IPS-15b (cell line): ENCODE results near the gene SH2D6.
"Not testable (repeated sequence)": the region's sequence is repeated elsewhere in the genome, so short reads cannot be mapped to it uniquely, and the experiment has no call there.

Source experiments
- H3K27me3 ChIP-seq: one replicate; pipeline ENCODE4 v1.6.1; 2013; ENCODE audit warnings: low read length; ENCODE audit not compliant: control insufficient read depth, insufficient read depth
- H3K36me3 ChIP-seq: one replicate; pipeline ENCODE4 v1.6.1; 2013; ENCODE audit warnings: low read length; ENCODE audit not compliant: control insufficient read depth, insufficient read depth
- H3K4me1 ChIP-seq: one replicate; pipeline ENCODE4 v1.6.1; 2013; ENCODE audit warnings: mild to moderate bottlenecking, low read length; ENCODE audit not compliant: control insufficient read depth, insufficient read depth
- H3K4me3 ChIP-seq: one replicate; pipeline ENCODE4 v1.5.1; 2013; ENCODE audit warnings: low read depth, low read length
- H3K9ac ChIP-seq: one replicate; pipeline ENCODE4 v1.6.1; 2013; ENCODE audit warnings: low read depth, mild to moderate bottlenecking, low read length
- H3K9me3 ChIP-seq: one replicate; pipeline ENCODE4 v1.6.1; 2013; ENCODE audit warnings: mild to moderate bottlenecking, low read length; ENCODE audit not compliant: control insufficient read depth, insufficient read depth

Gene SH2D6

DNA sequence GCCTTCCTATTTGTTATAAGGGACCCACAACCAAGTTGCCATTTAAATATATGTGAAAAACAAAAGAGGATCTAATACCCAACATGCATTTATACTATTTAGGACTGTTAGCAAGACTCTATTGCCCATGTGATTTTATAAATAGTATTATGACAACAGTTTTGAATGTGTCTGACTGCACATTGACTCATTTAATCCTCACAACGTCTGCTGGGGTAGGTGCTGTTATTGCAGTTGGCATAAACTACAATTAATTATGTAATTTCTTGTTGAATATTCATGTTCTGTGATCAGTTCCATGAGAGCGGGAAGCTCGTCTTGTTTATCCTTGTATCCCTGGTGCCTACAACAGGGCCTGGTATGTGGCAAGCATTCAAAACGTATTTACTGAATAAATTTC, 53.7 kb downstream of the SH2D6 start:
- no peaks in the 10 kb centered on the region for H3K27me3 ChIP-seq
- no peak overlapping the region for H3K9ac ChIP-seq
- peaks cover 13% of the 10 kb centered on the region for H3K4me1 ChIP-seq
- no peaks in the 10 kb centered on the region for H3K36me3 ChIP-seq
- no peaks in the 10 kb centered on the region for H3K9me3 ChIP-seq
- no peak overlapping the region for H3K4me3 ChIP-seq

GRCh38 chr2:85475799-85476490, 57.4 kb downstream of the SH2D6 start:
- Histone ChIP-seq H3K9ac (no peak overlapping the region), H3K36me3 (no peaks in the 10 kb centered on the region), H3K4me1 (peaks cover 6% of the 10 kb centered on the region)

GRCh38 chr2:85476624-85477023, 58.1 kb downstream of the SH2D6 start:
- Histone ChIP-seq H3K4me3 (no peak overlapping the region), H3K9me3 (no peaks in the 10 kb centered on the region), H3K4me1 (peaks cover 6% of the 10 kb centered on the region), H3K36me3 (no peaks in the 10 kb centered on the region), H3K27me3 (no peaks in the 10 kb centered on the region), H3K9ac (no peak overlapping the region)

More at GRCh38 chr2:85475799-85476490, 57.4 kb downstream of the SH2D6 start:
- H3K9me3 ChIP-seq, result no peaks in the 10 kb centered on the region
- no peaks in the 10 kb centered on the region for H3K27me3 ChIP-seq
- H3K4me3 ChIP-seq, result no peak overlapping the region

GRCh38 chr2:85477884-85478283, 59.4 kb downstream of the SH2D6 start:
- no peaks in the 10 kb centered on the region for H3K27me3 ChIP-seq
- no peaks in the 10 kb centered on the region for H3K9me3 ChIP-seq
- H3K36me3 ChIP-seq, result no peaks in the 10 kb centered on the region
- H3K4me1 ChIP-seq, result peaks cover 4% of the 10 kb centered on the region
- H3K4me3 ChIP-seq, result no peak overlapping the region
- no peak overlapping the region for H3K9ac ChIP-seq

DNA sequence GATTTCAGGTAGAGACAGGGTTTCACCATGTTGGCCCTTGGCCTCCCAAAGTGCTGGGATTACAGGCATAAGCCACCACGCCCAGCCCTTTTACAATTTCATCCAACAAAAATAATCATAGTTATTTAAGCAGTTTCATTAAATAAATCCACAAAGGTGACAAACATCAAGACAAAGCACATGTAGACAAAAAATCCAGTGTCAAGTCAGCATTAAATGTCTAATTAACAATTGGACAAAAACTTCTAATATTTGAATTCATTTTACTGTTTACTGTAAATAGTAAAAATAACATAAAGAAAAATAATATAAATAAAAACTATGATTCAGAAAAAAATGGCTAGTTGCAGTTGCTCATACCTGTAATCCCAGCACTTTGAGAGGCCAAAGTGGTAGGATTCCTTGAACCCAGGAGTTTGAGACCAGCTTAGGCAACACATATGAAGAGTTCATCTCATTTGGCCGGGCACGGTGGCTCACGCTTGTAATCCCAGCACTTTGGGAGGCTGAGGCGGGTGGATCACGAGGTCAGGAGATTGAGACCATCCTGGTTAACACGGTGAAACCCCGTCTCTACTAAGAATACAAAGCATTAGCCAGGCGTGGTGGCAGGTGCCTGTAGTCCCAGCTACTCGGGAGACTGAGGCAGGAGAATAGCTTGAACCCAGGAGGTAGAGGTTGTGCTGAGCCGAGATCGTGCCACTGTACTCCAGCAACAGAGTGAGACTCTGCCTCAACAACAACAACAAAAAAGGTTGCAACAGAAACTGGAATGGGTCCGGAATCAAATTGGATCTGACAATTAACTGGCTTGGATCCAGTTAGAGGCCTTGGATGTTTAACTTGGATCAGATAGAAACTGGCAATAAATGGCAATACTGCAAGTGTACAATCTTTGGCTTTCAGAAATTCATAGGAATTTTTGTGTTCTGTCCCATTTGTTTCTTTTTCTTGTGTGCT, 63.6 kb downstream of the SH2D6 start:
- Histone ChIP-seq H3K27me3 (no peaks in the 10 kb centered on the region), H3K9me3 (no peaks in the 10 kb centered on the region), H3K4me3 (no peak overlapping the region), H3K9ac (no peak overlapping the region), H3K36me3 (no peaks in the 10 kb centered on the region), H3K4me1 (no peaks in the 10 kb centered on the region)

DNA sequence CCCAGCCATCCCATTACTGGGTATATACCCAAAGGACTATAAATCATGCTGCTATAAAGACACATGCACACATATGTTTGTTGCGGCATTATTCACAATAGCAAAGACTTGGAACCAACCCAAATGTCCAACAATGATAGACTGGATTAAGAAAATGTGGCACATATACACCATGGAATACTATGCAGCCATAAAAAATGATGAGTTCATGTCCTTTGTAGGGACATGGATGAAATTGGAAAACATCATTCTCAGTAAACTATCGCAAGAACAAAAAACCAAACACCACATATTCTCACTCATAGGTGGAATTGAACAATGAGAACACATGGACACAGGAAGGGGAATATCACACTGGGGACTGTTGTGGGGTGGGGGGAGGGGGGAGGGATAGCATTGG, 66.1 kb downstream of the SH2D6 start:
- H3K9me3 ChIP-seq, H3K27me3 ChIP-seq, H3K4me3 ChIP-seq, H3K4me1 ChIP-seq, H3K9ac ChIP-seq, H3K36me3 ChIP-seq: not testable (repeated sequence)

- Histone ChIP-seq H3K4me3 (no peak overlapping the region), H3K9me3 (no peaks in the 10 kb centered on the region), H3K27me3 (no peaks in the 10 kb centered on the region), H3K36me3 (no peaks in the 10 kb centered on the region), H3K9ac (no peak overlapping the region), H3K4me1 (no peaks in the 10 kb centered on the region)
Measured at GRCh38 chr2:85485815-85486214, 67.3 kb downstream of the SH2D6 start.
